Measurements from ENCODE around the gene BTC.
A peak's percentile ranks its signal among the peaks of the same experiment; 100 is the strongest.
"Not testable (repeated sequence)": the region's sequence is repeated elsewhere in the genome, so short reads cannot be mapped to it uniquely, and the experiment has no call there.

The BTC gene

DNA sequence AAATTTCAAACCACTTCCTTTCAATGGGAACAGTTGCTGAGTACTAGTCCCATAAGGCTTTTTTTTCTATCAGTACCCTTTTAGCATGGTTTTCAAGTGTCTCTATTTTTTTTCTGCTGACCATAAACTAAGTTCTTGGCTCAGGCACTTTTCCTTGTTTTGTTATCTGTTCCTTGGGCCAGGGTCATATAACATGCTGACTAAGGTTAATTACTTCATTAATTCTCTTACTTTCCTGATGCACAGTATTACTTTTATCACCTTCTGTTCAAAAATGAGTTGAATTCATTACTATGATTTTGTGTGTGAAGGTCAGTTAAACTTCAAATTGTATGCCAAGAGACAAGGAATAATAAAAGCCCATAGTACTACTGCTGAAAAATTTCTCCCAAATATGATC, 19.7 kb upstream of the BTC start:
- no peak overlapping the region for H3K27ac ChIP-seq
- no peak for TF ChIP-seq ZFX (IDR thresholded peaks at IDR 0.05; ENCODE audit: borderline replicate concordance)
- TF ChIP-seq, protein P1, sequence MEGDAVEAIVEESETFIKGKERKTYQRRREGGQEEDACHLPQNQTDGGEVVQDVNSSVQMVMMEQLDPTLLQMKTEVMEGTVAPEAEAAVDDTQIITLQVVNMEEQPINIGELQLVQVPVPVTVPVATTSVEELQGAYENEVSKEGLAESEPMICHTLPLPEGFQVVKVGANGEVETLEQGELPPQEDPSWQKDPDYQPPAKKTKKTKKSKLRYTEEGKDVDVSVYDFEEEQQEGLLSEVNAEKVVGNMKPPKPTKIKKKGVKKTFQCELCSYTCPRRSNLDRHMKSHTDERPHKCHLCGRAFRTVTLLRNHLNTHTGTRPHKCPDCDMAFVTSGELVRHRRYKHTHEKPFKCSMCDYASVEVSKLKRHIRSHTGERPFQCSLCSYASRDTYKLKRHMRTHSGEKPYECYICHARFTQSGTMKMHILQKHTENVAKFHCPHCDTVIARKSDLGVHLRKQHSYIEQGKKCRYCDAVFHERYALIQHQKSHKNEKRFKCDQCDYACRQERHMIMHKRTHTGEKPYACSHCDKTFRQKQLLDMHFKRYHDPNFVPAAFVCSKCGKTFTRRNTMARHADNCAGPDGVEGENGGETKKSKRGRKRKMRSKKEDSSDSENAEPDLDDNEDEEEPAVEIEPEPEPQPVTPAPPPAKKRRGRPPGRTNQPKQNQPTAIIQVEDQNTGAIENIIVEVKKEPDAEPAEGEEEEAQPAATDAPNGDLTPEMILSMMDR (IDR thresholded peaks at IDR 0.05), result no peak

DNA sequence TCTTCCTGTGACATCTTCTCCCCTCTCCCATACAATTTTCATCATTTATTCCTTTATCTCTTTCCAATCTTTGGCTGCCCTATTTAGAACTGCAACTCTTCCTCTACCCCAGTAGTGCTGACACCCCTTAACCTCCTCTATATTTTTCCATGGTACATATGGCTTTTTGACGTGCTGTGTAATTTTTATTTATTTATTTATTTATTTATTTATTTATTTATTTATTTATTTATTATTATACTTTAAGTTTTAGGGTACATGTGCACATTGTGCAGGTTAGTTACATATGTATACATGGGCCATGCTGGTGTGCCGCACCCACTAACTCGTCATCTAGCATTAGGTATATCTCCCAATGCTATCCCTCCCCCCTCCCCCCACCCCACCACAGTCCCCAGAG, 17.7 kb upstream of the BTC start:
- not testable (repeated sequence) for H3K27ac ChIP-seq

DNA sequence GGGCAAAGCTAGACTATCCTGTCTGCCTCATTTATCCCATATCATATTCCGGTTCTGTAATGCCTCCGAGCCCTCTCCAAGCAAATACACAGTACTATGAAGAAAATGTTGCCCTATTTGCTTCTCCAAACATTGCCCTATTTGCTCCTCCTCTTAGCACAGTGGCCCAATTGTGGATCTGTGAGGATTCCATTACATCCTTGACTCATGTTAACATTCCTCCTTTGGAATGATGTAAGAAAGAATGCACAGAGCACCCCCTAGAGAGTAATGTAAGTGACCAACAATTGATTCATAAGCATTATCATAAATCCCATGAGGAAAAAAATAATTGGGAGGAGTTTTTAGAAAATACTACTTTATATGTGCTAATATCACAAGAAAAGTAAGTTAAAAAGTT, 11.3 kb upstream of the BTC start:
- TF ChIP-seq, protein P1 (IDR thresholded peaks at IDR 0.05), result peak; percentile 28; the same call in 1 of the 2 replicates
- no peak for TF ChIP-seq ZFX (IDR thresholded peaks at IDR 0.05; ENCODE audit: borderline replicate concordance)
- no peak overlapping the region for H3K27ac ChIP-seq

DNA sequence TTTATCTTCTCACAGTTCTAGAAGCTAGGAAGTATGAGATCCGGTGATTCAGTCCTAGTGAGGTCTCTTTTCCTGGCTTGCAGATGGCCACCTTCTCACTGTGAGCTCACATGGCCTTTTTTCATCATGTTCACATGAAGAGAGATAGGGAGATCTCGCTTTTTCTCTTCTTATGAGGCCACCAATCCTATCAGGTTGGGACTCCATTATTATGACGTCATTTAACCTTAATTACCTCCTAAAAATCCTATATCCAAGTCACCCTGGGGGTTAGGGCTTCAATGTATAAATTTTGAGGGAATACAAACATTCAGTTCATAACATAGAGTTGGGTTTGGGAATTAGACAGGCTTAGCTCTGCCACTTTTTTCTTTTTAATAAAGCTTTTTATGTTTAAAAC, 6.0 kb upstream of the BTC start:
- H3K27ac ChIP-seq, result no peak overlapping the region
- TF ChIP-seq ZFX (IDR thresholded peaks at IDR 0.05; ENCODE audit: borderline replicate concordance), result no peak
- TF ChIP-seq, protein P1 (IDR thresholded peaks at IDR 0.05), result no peak

DNA sequence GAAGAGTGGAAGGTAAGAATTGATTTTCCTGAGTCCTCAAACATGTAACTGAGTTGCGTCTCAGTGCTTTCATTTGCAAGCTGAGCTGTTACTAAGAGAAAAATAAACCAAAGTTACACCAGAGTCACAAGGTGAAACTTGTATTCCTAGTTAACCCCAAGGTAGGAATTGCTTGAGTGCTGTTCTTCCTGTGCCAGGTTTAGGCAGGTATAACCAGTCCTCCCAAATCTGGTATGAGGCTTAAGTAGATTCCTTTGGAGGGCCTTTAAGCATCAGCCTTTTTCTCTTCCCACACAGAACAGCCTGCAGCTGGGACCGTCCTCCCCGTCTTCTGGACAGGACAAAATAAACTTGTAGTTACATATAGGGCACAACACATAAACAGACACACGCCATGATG, 2.3 kb upstream of the BTC start:
- no peak overlapping the region for H3K27ac ChIP-seq
- TF ChIP-seq, protein P1 (IDR thresholded peaks at IDR 0.05), result no peak
- TF ChIP-seq ZFX (IDR thresholded peaks at IDR 0.05; ENCODE audit: borderline replicate concordance), result no peak

DNA sequence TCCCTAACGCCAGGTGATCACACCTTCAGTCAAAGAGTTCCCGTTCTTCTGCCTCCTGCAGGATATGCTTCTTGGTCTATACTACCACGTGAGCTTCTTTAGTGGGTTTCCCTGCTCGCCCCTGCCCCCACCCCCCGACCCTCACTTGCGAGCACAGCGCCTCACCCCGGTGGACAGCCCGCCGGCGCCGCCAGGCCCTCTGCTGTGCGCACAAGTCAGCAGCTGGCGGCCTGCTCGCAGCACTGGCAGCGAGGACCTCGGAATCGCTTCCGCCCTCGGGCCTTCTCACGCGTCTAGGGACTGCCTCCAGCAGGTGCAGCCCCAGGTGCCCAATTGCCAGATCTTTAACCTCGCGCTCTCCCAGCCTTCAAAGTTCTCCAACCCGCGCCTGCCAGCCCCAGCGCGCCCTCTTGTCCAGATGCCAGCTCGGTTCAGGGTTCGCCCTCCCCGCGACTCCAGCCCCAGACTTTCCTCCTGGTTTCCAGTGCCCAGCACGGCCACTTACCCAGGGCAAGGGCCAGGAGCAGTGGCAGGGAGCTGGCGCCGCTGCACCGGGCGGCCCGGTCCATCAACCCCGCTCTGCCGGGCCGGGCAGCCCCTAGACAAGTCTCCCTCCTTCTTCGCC, 454 bp downstream of the BTC start:
- H3K27ac ChIP-seq, result peak overlapping the region; percentile 75
- TF ChIP-seq, protein P1 (IDR thresholded peaks at IDR 0.05), result peak; percentile 77
- no peak for TF ChIP-seq ZFX (IDR thresholded peaks at IDR 0.05; ENCODE audit: borderline replicate concordance)

DNA sequence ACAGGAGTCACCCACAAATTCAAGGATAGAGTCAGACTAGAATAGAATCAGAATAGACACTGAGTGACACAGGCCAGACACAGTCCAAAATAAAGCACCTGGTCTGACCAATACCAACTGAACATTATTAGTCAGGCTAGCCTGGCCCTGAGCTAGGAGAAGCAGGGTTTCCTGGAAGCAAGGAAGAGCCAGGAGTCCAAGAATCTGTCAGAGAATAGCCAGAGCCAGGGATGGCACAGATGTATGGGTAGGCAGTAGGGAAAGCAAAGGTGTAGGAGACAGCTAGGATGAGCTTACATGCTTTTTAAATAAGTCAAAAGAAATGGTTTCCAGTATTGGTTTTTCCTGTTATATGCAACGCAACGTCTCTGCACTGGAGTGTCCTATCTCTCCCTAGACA, 3.7 kb downstream of the BTC start:
- no peak for TF ChIP-seq ZFX (IDR thresholded peaks at IDR 0.05; ENCODE audit: borderline replicate concordance)
- TF ChIP-seq, protein P1 (IDR thresholded peaks at IDR 0.05), result no peak
- no peak overlapping the region for H3K27ac ChIP-seq

DNA sequence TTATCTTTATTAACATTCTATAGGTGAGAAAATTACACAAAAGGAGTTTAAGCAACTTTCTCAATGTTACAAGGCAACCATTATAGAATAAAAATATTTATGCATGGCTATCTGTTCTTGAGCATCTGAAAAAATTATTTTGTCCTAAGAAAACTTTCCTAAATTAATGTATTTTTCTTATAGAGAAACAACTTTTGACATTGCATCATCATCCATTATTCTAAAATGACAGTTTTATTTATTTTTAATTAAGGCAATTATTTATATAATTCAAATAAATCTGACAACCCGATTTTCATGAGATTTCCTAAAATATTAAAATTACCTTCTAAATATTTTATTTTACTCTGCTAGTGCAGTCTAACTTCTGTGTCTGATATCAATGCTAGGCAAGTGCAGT, 4.8 kb downstream of the BTC start:
- no peak overlapping the region for H3K27ac ChIP-seq
- TF ChIP-seq, protein P1 (IDR thresholded peaks at IDR 0.05), result no peak
- TF ChIP-seq ZFX (IDR thresholded peaks at IDR 0.05; ENCODE audit: borderline replicate concordance), result no peak

All from 22Rv1 (cell line).